ENCODE measurements around the gene MTCH1. TPM values are rescaled to one million over a fixed set of nuclear protein-coding genes. Genes with fewer than 3 reads are reported as not detected.

Gene MTCH1
- total and polyA plus RNA-seq, 10 donors: 87.3 to 191 (median 158) TPM

- Histone ChIP-seq H3K27me3 (replicated peaks in 1 of 7) (no peaks in the 10 kb centered on the region), H3K36me3 (peaks cover 0 to 100% (median 40%) of the 10 kb centered on the region in 6 donors), H3K4me1 (peaks cover 0 to 25% (median 18%) of the 10 kb centered on the region in 6 donors), H3K27ac (no peak overlapping the region), H3K9me3 (no peaks in the 10 kb centered on the region), H3K4me3 (no peak overlapping the region)
- intact Hi-C loops (cut with DNase I; ENCODE audit: low total_unique reads): no loop called here
- WGBS, 5 donors: 74 to 85% (median 78%) methylated on average over 15 of the region's 15 CpGs
- peak; percentile 54 for DNase-seq
- no peak for TF ChIP-seq POLR2A (IDR thresholded peaks at IDR 0.05)
- TF ChIP-seq, protein P1, sequence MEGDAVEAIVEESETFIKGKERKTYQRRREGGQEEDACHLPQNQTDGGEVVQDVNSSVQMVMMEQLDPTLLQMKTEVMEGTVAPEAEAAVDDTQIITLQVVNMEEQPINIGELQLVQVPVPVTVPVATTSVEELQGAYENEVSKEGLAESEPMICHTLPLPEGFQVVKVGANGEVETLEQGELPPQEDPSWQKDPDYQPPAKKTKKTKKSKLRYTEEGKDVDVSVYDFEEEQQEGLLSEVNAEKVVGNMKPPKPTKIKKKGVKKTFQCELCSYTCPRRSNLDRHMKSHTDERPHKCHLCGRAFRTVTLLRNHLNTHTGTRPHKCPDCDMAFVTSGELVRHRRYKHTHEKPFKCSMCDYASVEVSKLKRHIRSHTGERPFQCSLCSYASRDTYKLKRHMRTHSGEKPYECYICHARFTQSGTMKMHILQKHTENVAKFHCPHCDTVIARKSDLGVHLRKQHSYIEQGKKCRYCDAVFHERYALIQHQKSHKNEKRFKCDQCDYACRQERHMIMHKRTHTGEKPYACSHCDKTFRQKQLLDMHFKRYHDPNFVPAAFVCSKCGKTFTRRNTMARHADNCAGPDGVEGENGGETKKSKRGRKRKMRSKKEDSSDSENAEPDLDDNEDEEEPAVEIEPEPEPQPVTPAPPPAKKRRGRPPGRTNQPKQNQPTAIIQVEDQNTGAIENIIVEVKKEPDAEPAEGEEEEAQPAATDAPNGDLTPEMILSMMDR (IDR thresholded peaks at IDR 0.05 in 8 of 11, conservative IDR thresholded peaks at IDR 0.05 in 3 of 11): no peak
- peak in 2 of 3 donors; percentile 1 to 5 for TF ChIP-seq POLR2AphosphoS5 (IDR thresholded peaks at IDR 0.05)
Measured at GRCh38 chr6:37024656-37025337, 38.8 kb upstream of the MTCH1 start.

GRCh38 chr6:37022135-37022863 is 36.3 kb upstream of the MTCH1 start:
- Histone ChIP-seq H3K36me3 (peaks cover 0 to 100% (median 36%) of the 10 kb centered on the region in 6 donors), H3K4me1 (peaks cover 8 to 35% (median 28%) of the 10 kb centered on the region in 6 donors), H3K27me3 (replicated peaks in 1 of 7) (no peaks in the 10 kb centered on the region), H3K27ac (peak overlapping the region in 2 of 8 donors; percentile 33 to 55), H3K4me3 (no peak overlapping the region), H3K9me3 (no peaks in the 10 kb centered on the region)
- DNase-seq: peak; percentile 48
- intact Hi-C loops (cut with DNase I; ENCODE audit: low total_unique reads): no loop called here
- WGBS, 5 donors: 95 to 99% (median 96%) methylated on average over 17 of the region's 17 CpGs
- TF ChIP-seq, protein P1 (IDR thresholded peaks at IDR 0.05 in 8 of 11, conservative IDR thresholded peaks at IDR 0.05 in 3 of 11): no peak
- peak in 2 of 3 donors; percentile 21 to 78 for TF ChIP-seq POLR2AphosphoS5 (IDR thresholded peaks at IDR 0.05)
- TF ChIP-seq POLR2A (IDR thresholded peaks at IDR 0.05): no peak

DNA sequence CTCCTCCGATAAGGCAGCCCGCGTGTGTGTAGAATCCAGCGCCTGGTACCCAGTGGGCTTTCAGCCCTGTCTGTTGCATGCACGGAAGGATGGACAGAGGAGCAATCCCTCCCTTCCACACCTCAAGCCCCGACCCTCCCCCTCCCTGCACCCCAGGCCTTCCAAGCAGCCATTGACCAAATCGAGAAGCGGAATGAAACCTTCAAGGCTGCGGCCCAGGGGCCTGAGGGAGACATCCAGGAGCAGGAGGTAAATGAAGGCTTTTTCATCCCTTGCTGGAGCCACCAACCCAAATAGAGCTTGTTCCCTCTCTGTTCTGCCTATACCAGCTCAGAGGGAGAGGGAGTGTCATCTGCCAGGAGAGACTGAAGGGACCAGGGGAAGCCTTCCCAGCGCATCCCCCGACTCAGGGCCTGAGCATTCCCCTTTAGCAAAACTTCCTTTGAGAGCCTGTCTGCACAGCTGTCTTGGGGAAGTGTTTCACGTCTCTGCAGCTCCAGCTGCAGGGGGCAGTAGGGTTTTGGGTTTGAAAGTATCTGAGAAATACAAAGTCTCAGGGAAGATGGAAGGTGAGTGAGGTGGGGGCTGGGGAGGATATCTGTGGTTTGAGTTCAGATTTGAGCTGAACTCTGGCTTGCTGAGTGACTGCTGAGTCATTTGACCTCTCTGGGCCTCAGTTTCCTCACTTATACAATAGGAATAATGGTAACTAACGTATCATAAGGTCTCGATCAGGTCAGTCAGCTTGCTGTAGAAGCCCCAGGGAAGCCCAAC is 35.5 kb upstream of the MTCH1 start:
- WGBS, 5 donors: 66 to 84% (median 77%) methylated on average over 13 to 14 of the region's 14 CpGs
- peak overlapping the region in 2 of 8 donors; percentile 33 to 55 for H3K27ac ChIP-seq
- peak; percentile 69 for DNase-seq

More for the DNA sequence above, 35.5 kb upstream of the MTCH1 start:
- Histone ChIP-seq H3K27me3 (replicated peaks in 1 of 7) (no peaks in the 10 kb centered on the region), H3K36me3 (peaks cover 0 to 100% (median 30%) of the 10 kb centered on the region in 6 donors), H3K4me3 (no peak overlapping the region), H3K4me1 (peaks cover 8 to 42% (median 29%) of the 10 kb centered on the region in 6 donors), H3K9me3 (no peaks in the 10 kb centered on the region)
- TF ChIP-seq, protein P1 (IDR thresholded peaks at IDR 0.05 in 8 of 11, conservative IDR thresholded peaks at IDR 0.05 in 3 of 11): peak in 7 of 11 experiments; percentile 25 to 54 (median 30)
- TF ChIP-seq POLR2AphosphoS5 (IDR thresholded peaks at IDR 0.05): no peak
- TF ChIP-seq POLR2A (IDR thresholded peaks at IDR 0.05): no peak
- intact Hi-C loops (cut with DNase I; ENCODE audit: low total_unique reads): no loop called here
